Ovary (tissue), 3 donors: ENCODE measurements around the gene SRSF3.

Source experiments
- POLR2A ChIP-seq: fragments of 450-650 bp; IDR thresholded peaks from one replicate; pipeline ENCODE4 v1.6.1; 2017; ENCODE audit warnings: antibody characterized with exemption, mild to moderate bottlenecking, moderate library complexity
- TF ChIP-seq, protein P1 (sequence below), 3 donors: fragments of 450-650 bp in 2 of 3; fragments of 200-600 bp in 1 of 3; IDR thresholded peaks; one replicate each; pipeline versions ENCODE4 v1.5.1 to v1.8.0; 2016 to 2022; ENCODE audit warnings: antibody characterized with exemption in 3 of 3, mild to moderate bottlenecking in 1 of 3
- donor health status: DM: no; HTN: no; CAD: no.

DNA sequence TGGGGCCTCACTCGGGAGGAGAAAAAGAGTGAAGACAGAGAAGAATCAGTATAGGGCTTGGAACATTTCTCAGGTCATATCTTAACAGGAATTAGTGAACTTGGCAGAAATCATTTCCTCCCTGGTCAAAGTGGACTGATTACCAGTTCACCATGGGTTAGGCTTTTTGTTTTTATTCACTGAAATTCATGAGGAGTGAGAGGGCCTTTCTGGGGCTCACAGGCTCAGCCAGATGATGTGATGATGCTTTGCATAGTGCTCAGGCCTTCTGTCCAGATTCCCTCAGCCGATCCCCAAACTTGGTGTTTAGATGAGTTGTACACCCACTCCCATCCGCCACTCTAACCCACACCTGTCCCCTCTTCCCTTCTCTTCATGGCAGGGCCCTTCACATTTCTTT is 32.5 kb downstream of the SRSF3 start:
- TF ChIP-seq POLR2A = no peak
- TF ChIP-seq, protein P1, sequence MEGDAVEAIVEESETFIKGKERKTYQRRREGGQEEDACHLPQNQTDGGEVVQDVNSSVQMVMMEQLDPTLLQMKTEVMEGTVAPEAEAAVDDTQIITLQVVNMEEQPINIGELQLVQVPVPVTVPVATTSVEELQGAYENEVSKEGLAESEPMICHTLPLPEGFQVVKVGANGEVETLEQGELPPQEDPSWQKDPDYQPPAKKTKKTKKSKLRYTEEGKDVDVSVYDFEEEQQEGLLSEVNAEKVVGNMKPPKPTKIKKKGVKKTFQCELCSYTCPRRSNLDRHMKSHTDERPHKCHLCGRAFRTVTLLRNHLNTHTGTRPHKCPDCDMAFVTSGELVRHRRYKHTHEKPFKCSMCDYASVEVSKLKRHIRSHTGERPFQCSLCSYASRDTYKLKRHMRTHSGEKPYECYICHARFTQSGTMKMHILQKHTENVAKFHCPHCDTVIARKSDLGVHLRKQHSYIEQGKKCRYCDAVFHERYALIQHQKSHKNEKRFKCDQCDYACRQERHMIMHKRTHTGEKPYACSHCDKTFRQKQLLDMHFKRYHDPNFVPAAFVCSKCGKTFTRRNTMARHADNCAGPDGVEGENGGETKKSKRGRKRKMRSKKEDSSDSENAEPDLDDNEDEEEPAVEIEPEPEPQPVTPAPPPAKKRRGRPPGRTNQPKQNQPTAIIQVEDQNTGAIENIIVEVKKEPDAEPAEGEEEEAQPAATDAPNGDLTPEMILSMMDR (IDR thresholded peaks at IDR 0.05) = no peak
